Neural progenitor cell (in vitro differentiated cells): ENCODE results near the gene ATP1A2. TPM values are rescaled to one million over a fixed set of nuclear protein-coding genes. Genes with fewer than 3 reads are reported as not detected.

Experiments used
- DNase-seq: peaks from one replicate; pipeline ENCODE4 v3.0.0-alpha.2; 2016; ENCODE audit warnings: low spot score
- H2AFZ ChIP-seq: fragments of 200-600 bp; sonication (generic); replicated peaks from 2 replicates; pipeline ENCODE4 v1.6.1; 2016; ENCODE audit warnings: antibody characterized with exemption
- H3F3A ChIP-seq: fragments of 200-600 bp; sonication (generic); 2 replicates; pipeline ENCODE4 v1.6.1; 2016; ENCODE audit warnings: antibody characterized with exemption, low read depth
- H3K27ac ChIP-seq: fragments of 200-600 bp; sonication (generic); 2 replicates; pipeline ENCODE4 v1.5.1; 2016; ENCODE audit warnings: mild to moderate bottlenecking
- H3K27me3 ChIP-seq: fragments of 200-600 bp; sonication (generic); 2 replicates; pipeline ENCODE4 v1.6.1; 2016; ENCODE audit warnings: mild to moderate bottlenecking, moderate library complexity
- H3K36me3 ChIP-seq: fragments of 200-600 bp; sonication (generic); 2 replicates; pipeline ENCODE4 v1.5.1; 2016
- H3K4me1 ChIP-seq: fragments of 200-600 bp; sonication (generic); 2 replicates; pipeline ENCODE4 v1.6.1; 2016; ENCODE audit warnings: mixed run types
- H3K4me2 ChIP-seq: fragments of 200-600 bp; sonication (generic); 2 replicates; pipeline ENCODE4 v1.6.1; 2016
- H3K4me3 ChIP-seq: fragments of 200-600 bp; sonication (generic); 2 replicates; pipeline ENCODE4 v1.5.1; 2016
- H3K79me2 ChIP-seq: fragments of 200-600 bp; sonication (generic); 2 replicates; pipeline ENCODE4 v1.6.1; 2016; ENCODE audit warnings: low read depth
- H3K9ac ChIP-seq: fragments of 200-600 bp; sonication (generic); 2 replicates; pipeline ENCODE4 v1.6.1; 2016
- H3K9me3 ChIP-seq: fragments of 200-600 bp; sonication (generic); 2 replicates; pipeline ENCODE4 v1.5.1; 2016; ENCODE audit warnings: low read depth
- H4K20me1 ChIP-seq: fragments of 200-600 bp; sonication (generic); 2 replicates; pipeline ENCODE4 v1.6.1; 2016; ENCODE audit warnings: low read depth
- H3K27ac Mint-ChIP-seq: 3 replicates; pipeline ENCODE4 v1.8.0; 2021; ENCODE audit warnings: mixed read lengths
- H3K27me3 Mint-ChIP-seq: 2 replicates; pipeline ENCODE4 v1.8.0; 2022; ENCODE audit warnings: low read depth, mild to moderate bottlenecking, inconsistent platforms, moderate library complexity, mixed read lengths; ENCODE audit not compliant: insufficient read depth
- H3K36me3 Mint-ChIP-seq: 3 replicates; pipeline ENCODE4 v1.8.0; 2021; ENCODE audit warnings: mixed read lengths
- H3K4me1 Mint-ChIP-seq: 3 replicates; pipeline ENCODE4 v1.8.0; 2021; ENCODE audit warnings: mixed read lengths
- H3K4me3 Mint-ChIP-seq: 3 replicates; pipeline ENCODE4 v1.8.0; 2021; ENCODE audit warnings: mild to moderate bottlenecking, moderate library complexity, mixed read lengths
- H3K9me3 Mint-ChIP-seq: 3 replicates; pipeline ENCODE4 v1.8.0; 2020; ENCODE audit warnings: mixed read lengths
- EZH2 ChIP-seq: fragments of 200-600 bp; sonication (generic); IDR thresholded peaks from 2 replicates; pipeline ENCODE4 v1.6.1; 2017; ENCODE audit warnings: antibody characterized with exemption, mild to moderate bottlenecking, moderate library complexity
- EZH2phosphoT487 ChIP-seq: fragments of 200-600 bp; sonication (generic); IDR thresholded peaks from 2 replicates; pipeline ENCODE4 v1.6.1; 2017; ENCODE audit warnings: antibody characterized with exemption
- total RNA-seq: library from RNA; depleted of rRNA; stranded (reverse); fragments of >200 nt; gene quantifications from 2 replicates; pipeline ENCODE4 v1.2.3, GENCODE V29; 2015; ENCODE audit warnings: low replicate concordance
- TF ChIP-seq, protein P1 (sequence below): fragments of 200-600 bp; sonication (generic); IDR thresholded peaks from 2 replicates; pipeline ENCODE4 v1.5.1; 2017; ENCODE audit warnings: antibody characterized with exemption, mild to moderate bottlenecking

Gene ATP1A2
- total RNA-seq, 1 donor from 2014 or later: 88.6 TPM

DNA sequence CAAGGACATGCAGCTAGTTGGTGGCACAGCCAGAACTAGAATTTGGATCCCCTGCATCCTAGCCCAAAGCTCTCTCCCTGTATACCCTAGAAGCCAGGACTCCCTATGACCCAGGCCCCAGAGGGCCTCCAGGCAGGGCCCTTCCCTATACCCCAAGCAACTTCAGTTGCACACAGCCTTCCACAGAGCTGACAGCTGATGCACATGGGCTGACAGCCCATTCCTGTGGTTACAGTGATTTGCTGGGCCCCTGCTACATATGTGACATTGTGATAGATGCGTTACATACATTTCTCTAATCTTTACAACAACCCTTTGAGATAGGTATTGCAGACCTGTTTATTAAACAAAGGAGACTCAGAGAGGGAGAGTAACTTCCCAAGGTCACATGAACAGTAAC, 5.8 kb downstream of the ATP1A2 start:
- H3K4me3 ChIP-seq: no peak overlapping the region
- peaks cover 36% of the 10 kb centered on the region for H3K4me1 ChIP-seq
- H3K27me3 ChIP-seq: no peaks in the 10 kb centered on the region
- DNase-seq: no peak
- no peak overlapping the region for H3K4me2 ChIP-seq
- H3K4me1 Mint-ChIP-seq: peaks cover 29% of the 10 kb centered on the region
- peaks cover 45% of the 10 kb centered on the region for H4K20me1 ChIP-seq
- no peak overlapping the region for H3K9ac ChIP-seq
- H3K9me3 ChIP-seq: no peaks in the 10 kb centered on the region
- H3K27ac ChIP-seq: no peak overlapping the region
- H3K4me3 Mint-ChIP-seq: no peak overlapping the region
- H3K79me2 ChIP-seq: peaks cover 41% of the 10 kb centered on the region
- H3K9me3 Mint-ChIP-seq: no peaks in the 10 kb centered on the region
- H3K27ac Mint-ChIP-seq: no peak overlapping the region
- peaks cover 8% of the 10 kb centered on the region for H3K36me3 ChIP-seq
- peaks cover 12% of the 10 kb centered on the region for H3F3A ChIP-seq
- H2AFZ ChIP-seq: no peak overlapping the region
- H3K27me3 Mint-ChIP-seq: peaks cover 2% of the 10 kb centered on the region
- peaks cover 25% of the 10 kb centered on the region for H3K36me3 Mint-ChIP-seq
- TF ChIP-seq, protein P1, sequence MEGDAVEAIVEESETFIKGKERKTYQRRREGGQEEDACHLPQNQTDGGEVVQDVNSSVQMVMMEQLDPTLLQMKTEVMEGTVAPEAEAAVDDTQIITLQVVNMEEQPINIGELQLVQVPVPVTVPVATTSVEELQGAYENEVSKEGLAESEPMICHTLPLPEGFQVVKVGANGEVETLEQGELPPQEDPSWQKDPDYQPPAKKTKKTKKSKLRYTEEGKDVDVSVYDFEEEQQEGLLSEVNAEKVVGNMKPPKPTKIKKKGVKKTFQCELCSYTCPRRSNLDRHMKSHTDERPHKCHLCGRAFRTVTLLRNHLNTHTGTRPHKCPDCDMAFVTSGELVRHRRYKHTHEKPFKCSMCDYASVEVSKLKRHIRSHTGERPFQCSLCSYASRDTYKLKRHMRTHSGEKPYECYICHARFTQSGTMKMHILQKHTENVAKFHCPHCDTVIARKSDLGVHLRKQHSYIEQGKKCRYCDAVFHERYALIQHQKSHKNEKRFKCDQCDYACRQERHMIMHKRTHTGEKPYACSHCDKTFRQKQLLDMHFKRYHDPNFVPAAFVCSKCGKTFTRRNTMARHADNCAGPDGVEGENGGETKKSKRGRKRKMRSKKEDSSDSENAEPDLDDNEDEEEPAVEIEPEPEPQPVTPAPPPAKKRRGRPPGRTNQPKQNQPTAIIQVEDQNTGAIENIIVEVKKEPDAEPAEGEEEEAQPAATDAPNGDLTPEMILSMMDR: no peak
- TF ChIP-seq EZH2phosphoT487 (no peak), EZH2 (no peak)

DNA sequence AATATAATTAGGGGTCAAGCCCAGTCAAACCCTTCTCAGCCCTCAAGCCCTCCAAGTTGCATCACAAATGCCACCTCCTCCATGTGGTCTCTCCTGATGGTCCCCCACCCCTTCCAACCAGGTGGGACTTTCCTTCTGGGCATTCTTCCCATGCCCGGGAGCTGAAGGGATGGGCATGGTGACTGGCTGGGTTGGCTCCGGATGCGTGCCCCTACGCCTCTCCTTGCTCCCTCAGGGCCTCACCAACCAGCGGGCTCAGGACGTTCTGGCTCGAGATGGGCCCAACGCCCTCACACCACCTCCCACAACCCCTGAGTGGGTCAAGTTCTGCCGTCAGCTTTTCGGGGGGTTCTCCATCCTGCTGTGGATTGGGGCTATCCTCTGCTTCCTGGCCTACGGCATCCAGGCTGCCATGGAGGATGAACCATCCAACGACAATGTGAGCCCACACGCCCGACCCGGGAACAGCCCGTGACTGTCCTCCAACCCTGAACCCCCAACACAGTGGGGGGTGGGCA, 7.5 kb downstream of the ATP1A2 start:
- peaks cover 2% of the 10 kb centered on the region for H3K27me3 Mint-ChIP-seq
- Histone ChIP-seq H3K4me2 (no peak overlapping the region), H3F3A (peaks cover 6% of the 10 kb centered on the region), H3K4me1 (peaks cover 19% of the 10 kb centered on the region), H3K36me3 (peaks cover 14% of the 10 kb centered on the region), H4K20me1 (peaks cover 33% of the 10 kb centered on the region), H3K27ac (no peak overlapping the region), H3K27me3 (no peaks in the 10 kb centered on the region), H2AFZ (no peak overlapping the region), H3K79me2 (peaks cover 25% of the 10 kb centered on the region), H3K9me3 (no peaks in the 10 kb centered on the region), H3K4me3 (no peak overlapping the region), H3K9ac (no peak overlapping the region)
- no peaks in the 10 kb centered on the region for H3K9me3 Mint-ChIP-seq
- H3K36me3 Mint-ChIP-seq: peaks cover 38% of the 10 kb centered on the region
- DNase-seq: no peak
- no peak overlapping the region for H3K27ac Mint-ChIP-seq
- H3K4me1 Mint-ChIP-seq: peaks cover 14% of the 10 kb centered on the region
- TF ChIP-seq, protein P1: no peak
- TF ChIP-seq EZH2phosphoT487 (no peak), EZH2 (no peak)
- no peak overlapping the region for H3K4me3 Mint-ChIP-seq

DNA sequence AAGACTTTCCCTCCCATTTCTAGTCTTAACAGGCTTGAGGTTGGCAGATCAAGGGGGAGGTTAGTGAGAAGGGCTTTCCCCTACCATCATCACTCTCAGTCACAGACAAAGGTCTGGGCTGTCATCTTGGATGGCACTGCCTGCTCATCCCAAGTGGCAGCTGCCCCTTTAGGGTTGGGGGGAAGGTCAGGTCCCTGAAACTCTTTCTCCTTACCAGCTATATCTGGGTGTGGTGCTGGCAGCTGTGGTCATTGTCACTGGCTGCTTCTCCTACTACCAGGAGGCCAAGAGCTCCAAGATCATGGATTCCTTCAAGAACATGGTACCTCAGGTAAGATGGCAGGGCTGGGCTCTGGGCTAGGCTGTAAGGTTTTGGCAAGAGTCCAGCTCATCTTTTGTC, 8.2 kb downstream of the ATP1A2 start:
- H3K79me2 ChIP-seq: peaks cover 18% of the 10 kb centered on the region
- H3F3A ChIP-seq: no peaks in the 10 kb centered on the region
- H3K9me3 ChIP-seq: no peaks in the 10 kb centered on the region
- no peaks in the 10 kb centered on the region for H3K9me3 Mint-ChIP-seq
- H3K4me1 ChIP-seq: peaks cover 12% of the 10 kb centered on the region
- H3K4me1 Mint-ChIP-seq: peaks cover 7% of the 10 kb centered on the region
- no peaks in the 10 kb centered on the region for H3K27me3 ChIP-seq
- H3K4me3 Mint-ChIP-seq: no peak overlapping the region
- H3K27ac Mint-ChIP-seq: no peak overlapping the region
- DNase-seq: no peak
- peaks cover 26% of the 10 kb centered on the region for H4K20me1 ChIP-seq
- H3K36me3 Mint-ChIP-seq: peaks cover 45% of the 10 kb centered on the region
- H3K9ac ChIP-seq: no peak overlapping the region
- TF ChIP-seq EZH2phosphoT487: no peak
- TF ChIP-seq, protein P1: no peak
- TF ChIP-seq EZH2: no peak
- H3K4me2 ChIP-seq: no peak overlapping the region
- peaks cover 2% of the 10 kb centered on the region for H3K27me3 Mint-ChIP-seq
- no peak overlapping the region for H3K27ac ChIP-seq
- H3K36me3 ChIP-seq: peaks cover 14% of the 10 kb centered on the region
- H2AFZ ChIP-seq: no peak overlapping the region
- H3K4me3 ChIP-seq: no peak overlapping the region
